Vagina (tissue), 2 donors: Measurements from ENCODE around the gene ATAD3B.

Source experiments
- CTCF ChIP-seq, 3 experiments: fragments of 450-650 bp in 2 of 3; fragments of 200-600 bp in 1 of 3; sonication (generic) in 1 of 3; IDR thresholded peaks; one replicate each; pipeline ENCODE4 v1.5.1; 2017 to 2019; ENCODE audit warnings: antibody characterized with exemption in 3 of 3, mild to moderate bottlenecking in 2 of 3, moderate library complexity in 2 of 3
- POLR2A ChIP-seq, 2 donors: fragments of 450-650 bp; IDR thresholded peaks; one replicate each; pipeline ENCODE4 v1.6.1; 2017; ENCODE audit warnings: antibody characterized with exemption in 2 of 2, mild to moderate bottlenecking in 2 of 2, moderate library complexity in 2 of 2

- no peak for TF ChIP-seq CTCF (IDR thresholded peaks at IDR 0.05)
- TF ChIP-seq POLR2A (IDR thresholded peaks at IDR 0.05) = no peak
Observed at GRCh38 chr1:1433804-1434130, 37.8 kb upstream of the ATAD3B start.
